ENCODE results near the gene IGF1R. TPM values are rescaled to one million over a fixed set of nuclear protein-coding genes. Genes with fewer than 3 reads are reported as not detected.

IGF1R gene
- total and polyA plus RNA-seq, 2 of the 13 experiments (the other 11 are each of a cell fraction or from before 2014, with no cell fraction given), result 15.9 to 18.4 TPM

- ChIA-PET POLR2A (interaction anchor here (0.6 to 2.2 kb wide), 3 partner anchors 24 to 442 kb away, joined by 3 to 10 read pairs (median 5); no protein-coding TSS in a partner anchor), CTCF (ENCODE audit: low intra/inter-chr PET ratio, low total read pairs) (interaction anchor here (0.7 to 1.4 kb wide), 2 partner anchors 128 to 201 kb away, joined by 3 to 6 read pairs; no protein-coding TSS in a partner anchor)
- H3K79me2 ChIP-seq (ENCODE audit: insufficient read depth, low read length), result peaks cover 31% of the 10 kb centered on the region
- intact Hi-C loops (cut with micrococcal nuclease; ENCODE audit: unreplicated experiment) (no loop called here), in situ Hi-C loops (cut with HindIII; ENCODE audit: extremely low pct_ligation_motif_present, low pct_unique_long_range_greater_than_20kb) (no loop called here)
- DNase-seq (ENCODE audit: low spot score) (peak; percentile 51), FAIRE-seq (no peak), ATAC-seq (peak; percentile 65)
- no peaks in the 10 kb centered on the region for H3K9me3 ChIP-seq (ENCODE audit: low read length)
- no peaks in the 10 kb centered on the region for H3K36me3 ChIP-seq (replicated peaks in 1 of 2; ENCODE audit: control insufficient read depth in 1 of 2, insufficient read depth in 2 of 2, low read length in 2 of 2)
- H3K4me3 ChIP-seq (replicated peaks in 1 of 3; ENCODE audit: insufficient read depth in 1 of 3, low read depth in 2 of 3, low read length in 3 of 3), result peak overlapping the region; percentile 77 to 78 (median 78)
- H3K4me1 ChIP-seq (ENCODE audit: insufficient read depth, low read length), result peaks cover 14% of the 10 kb centered on the region
- peak overlapping the region; percentile 81 for H3K27ac ChIP-seq (ENCODE audit: extremely low read length, insufficient read depth, low read length)
- 0 out of 2 replicates have a peak, but pooled peaks cover 12% of the 10 kb centered on the region for H4K20me1 ChIP-seq (ENCODE audit: insufficient read depth, low read length)
- peak overlapping the region; percentile 86 for H3K4me2 ChIP-seq (ENCODE audit: low read depth, low read length)
- no TSS peak for BruUV-seq (replicated peaks)
- H2AFZ ChIP-seq (ENCODE audit: low read length), result no peak overlapping the region
- peaks cover 1 to 30% of the 10 kb centered on the region in 2 experiments for H3K27me3 ChIP-seq (ENCODE audit: control insufficient read depth in 1 of 2, insufficient read depth in 2 of 2, low read length in 2 of 2)
- H3K9ac ChIP-seq (ENCODE audit: insufficient read depth, low read depth, low read length), result peak overlapping the region; percentile 66; the same call in 1 of the 2 replicates
- WGBS (ENCODE audit: low lambda C conversion rate), result 4% methylated on average over 10 of the region's 77 CpGs
- peak; percentile 92; the same call in 1 of the 2 replicates for TF ChIP-seq FLYWCH1 (CRISPR knock-in tag; IDR thresholded peaks at IDR 0.05)
- peak; percentile 95 for TF ChIP-seq ATF7-NPFF (CRISPR knock-in tag; IDR thresholded peaks at IDR 0.05; ENCODE audit: low read depth)
- TF ChIP-seq ZNF468 (CRISPR knock-in tag; IDR thresholded peaks at IDR 0.05), result no peak
- TF ChIP-seq POGK (CRISPR knock-in tag; conservative IDR thresholded peaks at IDR 0.05), result peak; percentile 61
- TF ChIP-seq EEA1 (CRISPR knock-in tag; IDR thresholded peaks at IDR 0.05; ENCODE audit: borderline replicate concordance), result peak; percentile 84; the same call in 1 of the 2 replicates
- TF ChIP-seq ZFP90 (CRISPR knock-in tag; IDR thresholded peaks at IDR 0.05; ENCODE audit: borderline replicate concordance), result peak; percentile 46; the same call in 1 of the 2 replicates
- peak; percentile 89 for TF ChIP-seq ZNF770 (CRISPR knock-in tag; IDR thresholded peaks at IDR 0.05)
- TF ChIP-seq HOXA5 (CRISPR knock-in tag; IDR thresholded peaks at IDR 0.05), result peak; percentile 23; the same call in 1 of the 2 replicates
- peak; percentile 68 for TF ChIP-seq HNRNPLL (IDR thresholded peaks at IDR 0.05; ENCODE audit: low read depth, low read length, poor library complexity, severe bottlenecking)
- TF ChIP-seq IRX3 (CRISPR knock-in tag; IDR thresholded peaks at IDR 0.05; ENCODE audit: borderline replicate concordance, low read depth), result peak; percentile 63; the same call in 1 of the 2 replicates
- TF ChIP-seq HINFP (CRISPR knock-in tag; IDR thresholded peaks at IDR 0.05; ENCODE audit: low read depth), result peak; percentile 71; the same call in 1 of the 2 replicates
- TF ChIP-seq HBP1 (CRISPR knock-in tag; IDR thresholded peaks at IDR 0.05; ENCODE audit: low read depth), result peak; percentile 68; the same call in 1 of the 2 replicates
Observed at GRCh38 chr15:98647026-98647773, 1.1 kb upstream of the IGF1R start.
